HG02970 (cell line): ENCODE results near the gene SUGCT.

Experiments
- ATAC-seq: cut with Tn5 transposase; IDR thresholded peaks from one replicate; pipeline ENCODE4 v1.9.1; 2021; ENCODE audit warnings: mild to moderate bottlenecking, moderate library complexity, moderate number of reproducible peaks; ENCODE audit not compliant: unreplicated experiment, low FRiP score

The SUGCT gene

DNA sequence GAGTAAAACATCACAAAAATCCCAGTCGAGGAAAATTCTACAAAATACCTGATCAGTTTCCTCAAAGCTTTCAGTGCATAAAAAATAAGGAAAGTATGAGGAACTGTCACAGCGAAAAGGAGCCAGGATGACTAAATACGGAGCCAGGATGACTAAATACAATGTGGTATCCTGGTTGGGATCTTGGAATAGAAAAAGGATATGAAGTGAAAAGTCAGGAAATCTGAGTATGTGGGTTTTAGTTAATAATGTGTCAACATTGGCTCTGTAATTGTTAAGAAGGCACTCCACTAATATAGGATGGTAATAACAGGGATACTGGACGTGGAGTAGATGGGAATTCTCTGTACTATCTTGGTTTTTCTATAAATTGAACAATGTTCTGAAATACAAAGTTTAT lies 175.5 kb downstream of the SUGCT start:
- ATAC-seq = no peak

DNA sequence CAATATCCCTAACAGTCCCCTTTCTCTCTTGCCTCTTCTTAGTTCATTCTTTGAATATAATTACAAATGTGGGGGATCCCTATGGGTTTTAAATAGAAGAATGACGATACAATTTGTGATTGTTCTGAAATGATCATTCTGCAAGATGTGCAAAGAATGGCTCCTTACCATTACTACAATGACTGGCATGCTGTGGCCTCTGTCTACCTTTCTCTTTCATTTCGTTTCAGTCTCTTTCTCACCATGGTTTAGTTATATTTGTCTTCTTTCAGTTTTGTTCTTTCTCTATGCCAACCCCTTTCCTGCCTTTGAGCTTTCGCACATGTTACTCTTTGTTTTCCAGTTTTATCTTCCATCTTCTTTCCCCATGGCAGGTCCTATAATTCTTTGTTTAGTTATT lies 176.5 kb downstream of the SUGCT start:
- ATAC-seq = peak; percentile 91

DNA sequence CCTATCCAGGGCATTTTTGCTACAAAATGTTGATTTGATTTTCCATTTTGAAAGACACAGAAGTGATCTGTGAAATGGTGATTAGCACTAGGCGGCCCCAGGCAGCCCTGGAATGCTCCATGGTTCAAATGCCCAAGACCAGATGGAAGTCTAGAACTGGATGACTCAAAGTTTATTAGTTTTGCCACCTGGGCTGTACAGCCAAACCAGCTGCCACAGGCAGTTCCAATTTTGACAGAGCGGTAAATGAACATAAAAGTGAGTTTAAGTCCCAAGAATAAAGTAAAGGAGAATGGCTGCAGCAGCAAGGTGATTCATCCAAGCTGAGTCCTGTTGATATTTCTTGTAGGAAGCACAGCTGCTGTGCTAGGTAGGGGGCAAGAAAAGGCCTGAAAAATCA lies 180.5 kb downstream of the SUGCT start:
- ATAC-seq = no peak

DNA sequence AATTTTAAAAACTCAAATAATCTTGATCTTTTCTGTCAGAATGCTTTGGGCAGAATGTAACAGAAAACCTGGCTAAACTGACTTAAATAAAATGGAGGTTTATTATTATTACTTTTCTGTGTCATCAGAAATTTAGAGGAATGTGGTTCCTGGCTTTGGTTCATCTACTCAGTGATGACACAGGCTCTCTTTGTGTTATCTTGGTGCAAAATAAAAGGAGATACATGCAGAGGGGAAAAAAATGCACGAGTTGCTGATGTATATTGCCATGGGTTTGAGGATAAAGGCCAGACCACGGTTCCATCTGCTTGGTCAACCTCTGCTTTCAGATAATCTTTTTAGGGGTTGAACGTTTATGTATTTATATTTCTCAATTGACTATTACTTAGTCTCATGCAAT lies 181.4 kb downstream of the SUGCT start:
- ATAC-seq = no peak

DNA sequence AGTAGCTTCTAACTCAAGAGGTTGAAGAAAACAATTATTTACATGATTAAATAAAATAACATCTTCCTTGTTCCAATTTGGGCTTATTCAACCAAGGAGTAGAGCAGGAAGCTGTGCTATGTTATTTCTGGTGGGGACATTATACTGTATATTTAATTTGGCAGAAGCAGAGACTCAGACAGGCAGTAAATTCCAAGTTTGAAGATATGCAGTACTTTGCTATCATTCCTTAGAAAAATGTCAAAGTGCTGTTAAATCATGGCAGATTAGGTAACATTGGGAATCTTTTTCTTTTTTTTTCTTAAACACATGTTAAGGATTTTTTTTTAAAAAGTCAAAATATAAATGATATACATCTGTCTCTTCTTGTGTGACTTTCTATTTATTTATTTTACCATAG lies 190.1 kb downstream of the SUGCT start:
- ATAC-seq = no peak

DNA sequence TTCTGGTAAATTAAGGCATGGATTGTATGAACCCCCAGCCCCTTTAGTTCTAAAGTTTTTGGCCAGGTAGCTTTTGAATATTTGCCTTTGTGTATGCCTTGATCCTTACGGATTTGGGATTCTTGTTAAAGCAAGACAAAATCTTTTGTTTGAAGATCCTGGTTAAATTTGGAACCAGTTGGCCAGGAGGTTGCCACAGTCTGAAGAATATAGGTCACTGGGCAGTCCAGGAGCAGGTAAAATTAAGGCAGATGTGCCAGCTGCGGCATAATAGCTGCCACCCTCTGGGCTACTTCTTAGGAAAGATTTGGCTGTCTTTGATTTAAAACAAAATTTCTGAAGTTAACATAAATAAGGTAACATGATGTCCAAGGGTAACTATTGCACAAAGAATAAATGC lies 192.3 kb downstream of the SUGCT start:
- no peak for ATAC-seq

- ATAC-seq = no peak
Observed at GRCh38 chr7:40327873-40328272, 193.1 kb downstream of the SUGCT start.

- peak; percentile 55 for ATAC-seq
Observed at GRCh38 chr7:40329601-40330153, 194.9 kb downstream of the SUGCT start.

DNA sequence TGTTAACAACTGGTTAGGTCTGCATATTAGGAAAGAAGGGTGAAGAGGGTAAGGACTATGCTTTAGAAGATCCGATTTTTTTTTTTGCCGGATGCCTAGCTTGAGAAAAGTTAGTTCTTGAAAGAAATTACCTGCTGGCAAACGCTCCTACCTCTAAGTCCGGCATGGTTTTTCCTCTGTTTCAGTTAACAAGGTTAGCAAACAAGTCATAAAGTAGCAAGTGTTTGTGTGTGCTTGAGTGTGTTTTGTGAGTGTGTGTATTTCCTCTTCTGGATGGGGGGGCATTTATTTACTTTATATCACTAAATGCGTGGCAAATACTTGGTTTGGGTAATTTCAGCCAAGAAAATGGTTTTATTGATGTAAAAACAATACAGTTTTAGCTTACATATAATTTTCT lies 195.6 kb downstream of the SUGCT start:
- ATAC-seq = no peak

- ATAC-seq = no peak
Observed at GRCh38 chr7:40331915-40332314, 197.1 kb downstream of the SUGCT start.

DNA sequence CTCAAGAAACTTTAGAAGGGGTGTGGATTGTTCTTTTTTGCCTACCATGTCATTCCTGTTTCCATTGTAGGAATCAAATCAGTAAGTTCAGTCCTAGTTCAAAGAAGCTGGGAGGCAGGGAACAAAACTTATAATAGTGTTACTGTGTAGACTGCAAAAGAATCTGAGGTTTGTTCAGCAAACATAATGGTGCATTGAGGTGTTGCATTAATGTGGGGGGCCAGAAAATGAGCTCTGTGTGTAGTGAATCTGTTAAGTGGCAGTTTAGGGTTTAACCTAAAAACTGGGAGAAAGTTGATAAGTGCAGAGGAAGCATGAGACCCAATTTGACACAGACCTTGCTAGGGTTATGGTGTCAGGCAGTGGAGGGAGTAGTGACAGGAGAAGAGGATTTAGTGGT lies 197.7 kb downstream of the SUGCT start:
- no peak for ATAC-seq

DNA sequence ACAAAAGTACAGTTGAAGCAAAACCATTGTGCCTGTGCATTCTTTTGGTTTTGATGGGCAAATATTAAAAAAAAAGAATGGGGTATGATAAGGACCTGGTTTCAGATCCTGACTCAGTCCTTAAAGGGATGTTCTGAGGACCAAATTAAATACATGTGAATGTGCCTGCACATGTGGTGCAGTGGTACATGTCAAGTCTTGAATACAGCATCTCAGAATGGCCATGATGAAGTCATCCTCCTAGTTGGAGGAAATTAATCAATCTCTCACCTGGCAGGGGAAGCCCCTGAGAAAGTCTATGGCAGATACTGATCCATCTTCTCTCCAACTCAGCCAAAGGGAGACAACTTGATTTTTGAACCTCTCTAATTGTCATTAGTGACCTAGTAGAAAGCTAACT lies 207.0 kb downstream of the SUGCT start:
- ATAC-seq = no peak

GRCh38 chr7:40346554-40346953 lies 211.7 kb downstream of the SUGCT start:
- ATAC-seq = no peak

GRCh38 chr7:40348126-40348728 lies 213.4 kb downstream of the SUGCT start:
- no peak for ATAC-seq

- ATAC-seq = no peak
Observed at GRCh38 chr7:40350100-40350499, 215.3 kb downstream of the SUGCT start.

- ATAC-seq = no peak
Observed at GRCh38 chr7:40354711-40355110, 219.9 kb downstream of the SUGCT start.

DNA sequence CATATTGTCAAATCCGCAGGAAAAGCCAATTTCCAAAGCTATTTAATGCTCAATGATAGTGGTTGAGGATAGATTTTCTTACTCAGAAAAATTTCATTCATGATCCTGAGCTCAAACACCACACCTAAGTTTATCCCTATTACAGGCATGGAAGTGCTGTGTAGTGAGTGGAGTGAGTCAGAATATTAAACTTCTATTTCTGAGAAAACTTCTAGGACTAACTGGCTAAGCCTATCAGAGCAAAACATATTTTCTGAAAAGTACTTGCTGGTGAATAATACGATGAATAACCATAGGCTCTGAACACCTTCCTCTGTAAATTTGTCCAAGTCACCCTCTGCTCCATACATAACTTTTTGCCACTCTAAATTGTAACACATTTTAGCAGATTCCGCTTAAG lies 221.5 kb downstream of the SUGCT start:
- no peak for ATAC-seq

DNA sequence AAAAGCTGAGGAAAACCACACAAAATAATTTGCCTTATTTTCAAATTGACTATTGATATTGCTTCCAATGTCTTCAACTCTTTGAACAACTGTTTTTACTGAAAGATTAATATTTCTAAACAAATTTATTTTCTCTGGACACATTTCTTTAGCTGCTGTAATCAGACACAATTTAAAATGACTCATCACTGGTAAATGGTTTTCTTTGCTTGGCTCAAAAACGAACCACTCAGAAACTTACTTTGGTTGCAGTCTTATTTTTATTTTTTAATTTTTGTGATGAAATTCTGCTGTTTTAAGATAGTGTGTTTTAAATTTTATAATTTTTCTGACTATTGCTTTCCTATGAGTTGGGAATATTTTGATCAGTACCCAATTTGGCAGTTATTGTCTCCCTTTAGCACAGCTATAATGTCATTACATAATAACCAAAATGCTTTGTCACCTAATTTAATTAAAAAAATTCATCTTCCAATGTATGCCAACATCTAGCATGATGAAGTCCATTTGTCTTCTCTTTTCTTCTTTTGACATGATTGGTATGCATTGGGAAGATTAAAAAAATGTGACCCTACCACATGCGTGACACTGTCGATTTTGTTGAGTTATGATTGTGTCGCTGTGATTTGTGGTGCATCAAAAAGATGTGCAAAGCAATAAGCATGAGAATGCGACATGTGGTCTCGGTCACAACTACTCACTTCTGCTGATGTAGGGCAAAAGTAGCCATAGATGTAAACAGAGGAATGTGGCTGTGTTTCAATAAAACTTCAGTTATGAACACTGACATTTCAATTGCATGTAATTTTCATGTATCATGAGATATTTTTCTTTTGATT lies 222.3 kb downstream of the SUGCT start:
- no peak for ATAC-seq

DNA sequence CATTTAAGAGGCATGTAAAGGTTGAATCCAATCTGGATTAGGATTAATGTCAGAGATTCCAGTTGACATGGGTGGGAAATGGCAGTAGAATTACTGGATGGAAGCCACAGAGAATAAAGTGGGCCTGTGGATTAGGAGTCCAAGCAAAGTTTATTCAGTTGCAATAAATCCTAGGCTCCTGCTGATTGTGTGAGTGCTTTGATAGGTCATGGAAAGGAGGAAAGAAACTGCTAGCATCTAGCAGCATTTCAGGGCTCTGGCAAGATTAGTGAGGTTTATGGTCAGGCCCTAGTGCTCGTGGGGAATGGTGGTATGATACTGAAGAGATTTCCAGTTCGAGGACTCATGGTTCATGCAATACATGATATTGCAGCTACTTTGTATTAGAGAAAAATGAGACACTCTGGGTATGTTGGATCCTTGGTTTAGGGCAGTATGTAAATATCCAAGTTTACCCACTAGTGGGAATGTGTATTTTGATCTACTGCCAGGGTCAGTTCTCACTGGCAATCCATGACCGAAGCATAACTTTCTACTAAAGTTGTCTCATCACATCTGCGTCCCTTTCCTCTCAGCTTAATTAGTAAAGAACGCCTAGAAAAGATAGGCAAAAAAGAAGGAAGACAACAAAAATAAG lies 235.0 kb downstream of the SUGCT start:
- ATAC-seq = no peak

DNA sequence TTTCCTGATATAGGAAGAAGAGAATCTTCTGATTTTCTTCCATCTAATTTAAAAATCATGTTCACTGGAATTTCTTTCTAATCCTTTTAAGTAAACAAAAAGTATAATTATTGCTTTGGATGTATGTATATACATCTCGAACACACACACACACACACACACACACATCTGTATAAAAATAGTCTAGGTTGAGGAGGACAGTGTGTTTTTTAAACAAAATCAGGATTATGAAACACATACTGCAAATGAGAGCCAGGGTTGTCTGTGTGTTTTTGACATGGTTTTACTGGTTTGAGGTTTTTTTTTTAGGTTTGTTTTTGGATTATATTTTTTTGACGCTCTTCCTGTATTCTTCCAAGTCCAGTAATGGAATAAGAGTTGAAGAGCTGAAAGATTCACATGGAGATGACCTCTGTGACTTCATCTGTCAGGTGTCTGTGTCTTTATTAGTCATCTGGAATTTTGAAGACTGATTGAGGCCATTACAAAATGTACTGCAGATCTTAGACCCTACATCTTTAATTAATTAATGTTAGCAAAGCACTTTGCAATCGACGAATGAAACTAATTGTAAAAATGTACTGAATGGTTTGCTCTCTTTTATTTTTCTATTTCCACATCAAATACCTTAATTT lies 237.1 kb downstream of the SUGCT start:
- no peak for ATAC-seq

DNA sequence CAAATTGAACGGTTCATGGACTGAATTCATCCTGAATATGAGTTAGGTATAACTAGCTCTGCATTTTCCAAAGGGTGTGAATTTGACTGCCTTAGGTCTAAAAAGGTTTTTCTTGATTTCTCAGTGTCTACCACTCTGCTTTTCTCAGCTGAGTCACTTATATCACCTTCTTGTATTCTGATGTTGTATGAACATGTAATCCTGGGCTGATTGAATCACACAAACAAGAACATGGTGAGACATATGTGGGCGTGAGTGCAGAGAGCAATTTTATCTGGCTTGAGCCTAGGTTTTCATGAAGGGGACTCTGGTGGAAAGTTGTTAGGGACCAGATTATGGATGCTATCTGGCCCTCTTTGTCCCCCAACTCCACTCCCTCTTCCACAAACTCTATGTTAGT lies 239.8 kb downstream of the SUGCT start:
- no peak for ATAC-seq
